ENCODE data around the gene THAP5.

DNA sequence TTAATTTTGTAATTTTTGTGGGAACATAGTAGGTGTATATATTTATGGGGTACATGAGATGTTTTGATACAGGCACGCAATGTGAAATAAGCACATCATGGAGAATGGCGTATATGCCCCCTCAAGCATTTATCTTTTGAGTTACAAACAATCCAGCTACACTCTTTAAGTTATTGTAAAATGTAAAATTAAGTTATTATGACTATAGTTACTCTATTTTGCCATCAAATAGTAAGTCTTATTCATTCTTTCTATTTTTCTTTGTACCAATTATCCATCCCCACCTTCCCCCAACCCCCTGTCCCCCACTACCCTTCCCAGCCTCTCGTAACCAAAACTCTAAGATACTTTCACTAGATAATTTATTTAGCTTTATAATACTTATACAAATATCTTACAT, 35.8 kb downstream of the THAP5 start:
- TF ChIP-seq, protein P1, sequence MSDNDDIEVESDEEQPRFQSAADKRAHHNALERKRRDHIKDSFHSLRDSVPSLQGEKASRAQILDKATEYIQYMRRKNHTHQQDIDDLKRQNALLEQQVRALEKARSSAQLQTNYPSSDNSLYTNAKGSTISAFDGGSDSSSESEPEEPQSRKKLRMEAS (IDR thresholded peaks at IDR 0.05), result no peak
- TF ChIP-seq CTCF (IDR thresholded peaks at IDR 0.05), result no peak
- TF ChIP-seq RFX5 (IDR thresholded peaks at IDR 0.05), result no peak
- no peak for TF ChIP-seq HMGXB4 (CRISPR knock-in tag; IDR thresholded peaks at IDR 0.05; ENCODE audit: borderline replicate concordance)
- TF ChIP-seq FOSL2 (IDR thresholded peaks at IDR 0.05), result no peak
- TF ChIP-seq FOSL2 (CRISPR knock-in tag; IDR thresholded peaks at IDR 0.05), result no peak
- TF ChIP-seq, protein P2, sequence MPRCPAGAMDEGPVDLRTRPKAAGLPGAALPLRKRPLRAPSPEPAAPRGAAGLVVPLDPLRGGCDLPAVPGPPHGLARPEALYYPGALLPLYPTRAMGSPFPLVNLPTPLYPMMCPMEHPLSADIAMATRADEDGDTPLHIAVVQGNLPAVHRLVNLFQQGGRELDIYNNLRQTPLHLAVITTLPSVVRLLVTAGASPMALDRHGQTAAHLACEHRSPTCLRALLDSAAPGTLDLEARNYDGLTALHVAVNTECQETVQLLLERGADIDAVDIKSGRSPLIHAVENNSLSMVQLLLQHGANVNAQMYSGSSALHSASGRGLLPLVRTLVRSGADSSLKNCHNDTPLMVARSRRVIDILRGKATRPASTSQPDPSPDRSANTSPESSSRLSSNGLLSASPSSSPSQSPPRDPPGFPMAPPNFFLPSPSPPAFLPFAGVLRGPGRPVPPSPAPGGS (IDR thresholded peaks at IDR 0.05), result no peak
- TF ChIP-seq POLR2A (IDR thresholded peaks at IDR 0.05; ENCODE audit: low read length), result no peak
- no peak for TF ChIP-seq EHMT2 (IDR thresholded peaks at IDR 0.05; ENCODE audit: low read depth)
- TF ChIP-seq CHD2 (IDR thresholded peaks at IDR 0.05; ENCODE audit: low read length, partially characterized antibody), result no peak
- TF ChIP-seq, protein P3, sequence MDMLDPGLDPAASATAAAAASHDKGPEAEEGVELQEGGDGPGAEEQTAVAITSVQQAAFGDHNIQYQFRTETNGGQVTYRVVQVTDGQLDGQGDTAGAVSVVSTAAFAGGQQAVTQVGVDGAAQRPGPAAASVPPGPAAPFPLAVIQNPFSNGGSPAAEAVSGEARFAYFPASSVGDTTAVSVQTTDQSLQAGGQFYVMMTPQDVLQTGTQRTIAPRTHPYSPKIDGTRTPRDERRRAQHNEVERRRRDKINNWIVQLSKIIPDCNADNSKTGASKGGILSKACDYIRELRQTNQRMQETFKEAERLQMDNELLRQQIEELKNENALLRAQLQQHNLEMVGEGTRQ (IDR thresholded peaks at IDR 0.05), result no peak
- no peak for TF ChIP-seq EP300 (IDR thresholded peaks at IDR 0.05)
- no peak for TF ChIP-seq REST (IDR thresholded peaks at IDR 0.05)
